Common myeloid progenitor, CD34-positive (primary cell): ENCODE data around the gene ZNF19.
A peak's percentile ranks its signal among the peaks of the same experiment; 100 is the strongest.

ENCODE experiments used
- CTCF ChIA-PET: fragments of 350-600 bp; sonication (Branson Sonifier 250); formaldehyde crosslinking; loops from one replicate; lab custom pipeline; 2021; ENCODE audit warnings: antibody characterized with exemption; lab: Charles Lee
- POLR2A ChIA-PET: fragments of 350-600 bp; sonication (Branson Sonifier 250); formaldehyde crosslinking; loops from one replicate; lab custom pipeline; 2021; ENCODE audit warnings: antibody characterized with exemption; lab: Charles Lee
- DNase-seq, 3 donors: peaks; one replicate each; pipeline versions ENCODE4 v3.0.0 to v3.0.0-alpha.2; 2013
- H3K27ac ChIP-seq, 2 experiments: 1 replicate in 1 of 2; 2 replicates in 1 of 2; pipeline ENCODE4 v1.7.0; 2013; ENCODE audit warnings: inconsistent platforms in 2 of 2, low read length in 2 of 2, mild to moderate bottlenecking in 2 of 2, low read depth in 1 of 2, moderate library complexity in 1 of 2; ENCODE audit not compliant: severe bottlenecking in 2 of 2, insufficient read depth in 1 of 2, poor library complexity in 1 of 2
- H3K27me3 ChIP-seq, 5 experiments: replicated peaks in 2 of 5; 1 replicate in 3 of 5; 2 replicates in 2 of 5; pipeline versions ENCODE4 v1.6.1 to v1.7.0; 2013; ENCODE audit warnings: low read length in 4 of 5, mild to moderate bottlenecking in 2 of 5, moderate library complexity in 2 of 5, inconsistent platforms in 1 of 5; ENCODE audit not compliant: insufficient read depth in 5 of 5, control insufficient read depth in 4 of 5
- H3K36me3 ChIP-seq, 4 experiments: 1 replicate in 2 of 4; 2 replicates in 2 of 4; pipeline versions ENCODE4 v1.6.1 to v1.7.0; 2013; ENCODE audit warnings: low read length in 3 of 4, control low read depth in 1 of 4, mild to moderate bottlenecking in 1 of 4; ENCODE audit not compliant: control insufficient read depth in 4 of 4, insufficient read depth in 4 of 4
- H3K4me1 ChIP-seq, 4 experiments: 1 replicate in 3 of 4; 2 replicates in 1 of 4; pipeline versions ENCODE4 v1.6.1 to v1.7.1; 2013; ENCODE audit warnings: low read length in 3 of 4, mild to moderate bottlenecking in 3 of 4, control low read depth in 1 of 4, inconsistent platforms in 1 of 4, moderate library complexity in 1 of 4; ENCODE audit not compliant: control insufficient read depth in 4 of 4, insufficient read depth in 4 of 4; ENCODE audit errors: control extremely low read depth in 1 of 4
- H3K4me3 ChIP-seq, 7 experiments: 1 replicate in 4 of 7; 2 replicates in 3 of 7; pipeline versions ENCODE4 v1.5.1 to v1.7.0; 2013; ENCODE audit warnings: mild to moderate bottlenecking in 7 of 7, low read length in 6 of 7, moderate library complexity in 6 of 7, inconsistent platforms in 2 of 7, low read depth in 2 of 7, control low read depth in 1 of 7; ENCODE audit not compliant: insufficient read depth in 4 of 7, control insufficient read depth in 1 of 7; ENCODE audit errors: extremely low read depth in 1 of 7
- H3K9me3 ChIP-seq, 5 experiments: 1 replicate in 4 of 5; 2 replicates in 1 of 5; pipeline versions ENCODE4 v1.6.1 to v1.7.1; 2013; ENCODE audit warnings: low read length in 4 of 5, mild to moderate bottlenecking in 2 of 5, inconsistent platforms in 1 of 5, low read depth in 1 of 5, moderate library complexity in 1 of 5; ENCODE audit not compliant: control insufficient read depth in 4 of 5, insufficient read depth in 2 of 5; ENCODE audit errors: control extremely low read depth in 1 of 5
- WGBS: methylation state at CpG from one replicate; pipeline ENCODE4 v1.1.5; 2013; ENCODE audit not compliant: insufficient coverage; 5-methylcytosine and 5-hydroxymethylcytosine counted together

Gene ZNF19

GRCh38 chr16:71456801-71457200 is 32.3 kb downstream of the ZNF19 start:
- no peak for DNase-seq
- CTCF ChIA-PET: interaction anchor here (3.3 kb wide), 1 partner anchor 43 kb away, joined by 9 read pairs; no protein-coding TSS in a partner anchor
- Histone ChIP-seq H3K9me3 (peaks cover 8 to 54% (median 20%) of the 10 kb centered on the region in 5 experiments), H3K4me3 (no peak overlapping the region), H3K27ac (no peak overlapping the region), H3K4me1 (peaks cover 0 to 10% (median 5%) of the 10 kb centered on the region in 4 experiments), H3K27me3 (no peaks in the 10 kb centered on the region), H3K36me3 (peaks cover 19 to 55% (median 40%) of the 10 kb centered on the region in 4 experiments)
- 100% methylated on average over 3 of the region's 4 CpGs for WGBS
- POLR2A ChIA-PET: no interaction called here

GRCh38 chr16:71453036-71453435 is 36.1 kb downstream of the ZNF19 start:
- H3K4me3 ChIP-seq: no peak overlapping the region
- CTCF ChIA-PET: interaction anchor here (1.4 kb wide), 1 partner anchor 46 kb away, joined by 3 read pairs; no protein-coding TSS in a partner anchor
- peaks cover 38 to 91% (median 70%) of the 10 kb centered on the region in 4 experiments for H3K36me3 ChIP-seq
- no peaks in the 10 kb centered on the region for H3K27me3 ChIP-seq
- no peaks in the 10 kb centered on the region for H3K4me1 ChIP-seq
- DNase-seq: no peak
- no peak overlapping the region for H3K27ac ChIP-seq
- POLR2A ChIA-PET: no interaction called here
- peaks cover 16 to 86% (median 55%) of the 10 kb centered on the region in 5 experiments for H3K9me3 ChIP-seq

DNA sequence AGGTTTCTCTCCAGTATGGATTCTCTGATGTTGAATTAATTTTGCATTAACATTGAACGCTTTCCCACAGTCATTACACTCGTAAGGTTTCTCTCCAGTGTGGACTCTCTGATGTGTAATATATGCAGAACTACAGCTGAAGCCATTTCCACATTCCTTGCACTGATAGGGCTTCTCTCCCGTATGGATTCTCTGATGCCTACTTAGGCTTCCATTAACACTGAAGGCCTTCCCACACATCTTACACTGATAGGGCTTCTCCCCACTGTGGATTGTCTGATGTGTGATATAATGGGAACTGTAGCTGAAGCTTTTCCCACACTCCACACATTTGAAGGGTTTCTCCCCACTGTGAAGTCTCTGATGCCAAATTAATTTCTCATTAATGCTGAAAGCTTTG is 40.1 kb downstream of the ZNF19 start:
- CTCF ChIA-PET: no interaction called here
- H3K36me3 ChIP-seq: peaks cover 29 to 61% (median 48%) of the 10 kb centered on the region in 4 experiments

GRCh38 chr16:71448274-71448866 is 40.8 kb downstream of the ZNF19 start:
- no peak for DNase-seq
- 100% methylated on average over 5 of the region's 7 CpGs for whole genome bisulfite sequencing
- Histone ChIP-seq H3K27me3 (no peaks in the 10 kb centered on the region), H3K9me3 (peaks cover 22 to 94% (median 74%) of the 10 kb centered on the region in 5 experiments), H3K4me1 (no peaks in the 10 kb centered on the region), H3K4me3 (no peak overlapping the region), H3K27ac (no peak overlapping the region), H3K36me3 (peaks cover 25 to 55% (median 42%) of the 10 kb centered on the region in 4 experiments)
- POLR2A ChIA-PET: no interaction called here
- CTCF ChIA-PET: no interaction called here

More for the DNA sequence above, 40.1 kb downstream of the ZNF19 start:
- DNase-seq: peak in 1 of 3 donors; percentile 9
- Histone ChIP-seq H3K27ac (no peak overlapping the region), H3K4me3 (no peak overlapping the region), H3K27me3 (no peaks in the 10 kb centered on the region), H3K4me1 (no peaks in the 10 kb centered on the region), H3K9me3 (peaks cover 22 to 94% (median 75%) of the 10 kb centered on the region in 5 experiments)
- POLR2A ChIA-PET: no interaction called here
- WGBS: no CpG with 5 or more reads among the region's 3 CpGs

DNA sequence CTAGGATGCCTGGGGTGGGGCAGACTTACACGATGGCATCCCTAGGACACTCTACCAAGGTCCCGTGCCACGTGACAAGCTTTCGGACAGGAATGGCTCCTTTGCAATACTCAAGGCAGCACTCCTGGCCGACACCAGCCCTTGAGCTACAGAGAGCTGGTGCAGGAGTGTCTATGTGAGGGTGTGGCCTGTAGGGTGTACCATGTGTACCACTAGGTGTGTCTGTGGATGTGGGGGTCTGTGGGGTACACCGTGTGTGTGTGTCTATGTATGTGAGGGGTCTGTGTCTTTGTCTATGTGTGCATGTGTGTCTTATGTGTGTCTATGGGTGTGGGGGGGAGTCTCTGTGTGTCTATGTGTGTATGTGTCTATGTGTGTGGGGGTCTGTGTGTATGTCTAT is 45.4 kb downstream of the ZNF19 start:
- Histone ChIP-seq H3K9me3 (peaks cover 10 to 66% (median 51%) of the 10 kb centered on the region in 5 experiments), H3K4me3 (no peak overlapping the region), H3K27ac (no peak overlapping the region), H3K27me3 (peaks cover 0 to 33% (median 2%) of the 10 kb centered on the region in 5 experiments), H3K36me3 (peaks cover 3 to 8% (median 5%) of the 10 kb centered on the region in 4 experiments), H3K4me1 (no peaks in the 10 kb centered on the region)
- WGBS: 100% methylated on average over 6 of the region's 6 CpGs
- DNase-seq: no peak
- ChIA-PET POLR2A (no interaction called here), CTCF (no interaction called here)

DNA sequence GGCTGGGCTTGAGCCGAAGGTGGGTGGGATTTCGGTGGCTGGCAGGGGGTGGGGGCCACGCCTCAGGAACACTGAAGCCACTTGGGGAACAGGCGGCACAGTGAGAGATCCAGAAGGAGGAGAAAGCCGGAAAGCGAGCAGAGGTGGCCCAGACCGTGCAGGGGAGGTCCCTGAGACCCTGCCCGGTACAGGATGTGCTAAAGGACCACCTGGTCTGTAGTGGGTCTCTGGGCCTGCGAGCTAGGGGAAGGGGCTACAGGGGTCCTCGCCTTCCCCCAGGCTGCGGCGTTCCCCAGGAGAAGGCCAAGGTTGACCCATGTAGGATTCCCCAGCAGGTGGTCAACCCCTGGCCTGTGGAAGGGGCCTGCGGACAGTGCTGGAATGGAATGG is 47.1 kb downstream of the ZNF19 start, which contains the start of gene TLE7:
TSS of gene TLE7 (minus strand) at position 4 of the 390 bp plus-strand sequence. CDS start 8,730 bp downstream, outside the sequence.
- H3K9me3 ChIP-seq: peaks cover 1 to 59% (median 36%) of the 10 kb centered on the region in 5 experiments
- ChIA-PET CTCF (no interaction called here), POLR2A (no interaction called here)
- WGBS: 90% methylated on average over 10 of the region's 13 CpGs
- H3K27ac ChIP-seq: no peak within 1 kb of the TSS
- no peak within 1 kb of the TSS for H3K4me3 ChIP-seq
- no peak for DNase-seq
- H3K4me1 ChIP-seq: no peaks in the 10 kb centered on the region
- H3K27me3 ChIP-seq: peaks cover 0 to 34% (median 3%) of the 10 kb centered on the region in 5 experiments
- no peaks in the 10 kb centered on the region for H3K36me3 ChIP-seq

- POLR2A ChIA-PET: no interaction called here
- H3K27ac ChIP-seq: no peak overlapping the region
- no peak overlapping the region for H3K4me3 ChIP-seq
- CTCF ChIA-PET: no interaction called here
- peaks cover 0 to 56% (median 34%) of the 10 kb centered on the region in 5 experiments for H3K9me3 ChIP-seq
- no peaks in the 10 kb centered on the region for H3K4me1 ChIP-seq
- 38% methylated on average over 63 of the region's 71 CpGs for WGBS
- DNase-seq: peak in 1 of 3 donors; percentile 14
- no peaks in the 10 kb centered on the region for H3K36me3 ChIP-seq
- H3K27me3 ChIP-seq: peaks cover 0 to 34% (median 3%) of the 10 kb centered on the region in 5 experiments
Observed at GRCh38 chr16:71441348-71442050, 47.6 kb downstream of the ZNF19 start.
